Osteoblast (primary cell): ENCODE data around the gene ACSF3. TPM values are rescaled to one million over a fixed set of nuclear protein-coding genes. Genes with fewer than 3 reads are reported as not detected.
A peak's percentile ranks its signal among the peaks of the same experiment; 100 is the strongest.

Experiments used
- DNase-seq: peaks from one replicate; pipeline ENCODE4 v3.0.0; 2011; ENCODE audit warnings: low spot score, mixed read lengths; ENCODE audit not compliant: insufficient read length; ENCODE audit errors: missing footprints
- H2AFZ ChIP-seq: 2 replicates; pipeline ENCODE4 v1.6.0; 2011; ENCODE audit warnings: mild to moderate bottlenecking, low read length
- H3K27ac ChIP-seq: 2 replicates; pipeline ENCODE4 v1.5.1; 2011; ENCODE audit warnings: mild to moderate bottlenecking, low read depth, low read length, moderate library complexity
- H3K27me3 ChIP-seq: 2 replicates; pipeline ENCODE4 v1.6.0; 2012; ENCODE audit warnings: mild to moderate bottlenecking, control low read depth, inconsistent platforms, low read length, moderate library complexity; ENCODE audit not compliant: insufficient read depth
- H3K36me3 ChIP-seq: 2 replicates; pipeline ENCODE4 v1.5.1; 2011; ENCODE audit warnings: mild to moderate bottlenecking, low read length, control low read depth, moderate library complexity; ENCODE audit not compliant: insufficient read depth
- H3K4me1 ChIP-seq: 2 replicates; pipeline ENCODE4 v1.5.1; 2011; ENCODE audit warnings: mild to moderate bottlenecking, low read length, control low read depth, moderate library complexity; ENCODE audit not compliant: insufficient read depth
- H3K4me2 ChIP-seq: 2 replicates; pipeline ENCODE4 v1.6.0; 2011; ENCODE audit warnings: mild to moderate bottlenecking, low read length; ENCODE audit not compliant: insufficient read depth
- H3K4me3 ChIP-seq: fragments of 200-600 bp; sonication (generic); 3 replicates; pipeline ENCODE4 v1.5.1; 2012; ENCODE audit warnings: mild to moderate bottlenecking, low read length, inconsistent platforms; ENCODE audit not compliant: insufficient read depth
- H3K79me2 ChIP-seq: 2 replicates; pipeline ENCODE4 v1.6.0; 2012; ENCODE audit warnings: mild to moderate bottlenecking, low read length, control low read depth, inconsistent platforms; ENCODE audit not compliant: insufficient read depth
- H3K9me3 ChIP-seq: 2 replicates; pipeline ENCODE4 v1.5.1; 2011; ENCODE audit warnings: low read depth, low read length, control low read depth
- H4K20me1 ChIP-seq: 2 replicates; pipeline ENCODE4 v1.6.0; 2012; ENCODE audit warnings: mild to moderate bottlenecking, low read length, control low read depth; ENCODE audit not compliant: insufficient read depth
- total RNA-seq: library from RNA; depleted of rRNA; stranded (reverse); fragments of >200 nt; gene quantifications from 2 replicates; pipeline ENCODE4 v1.2.3, GENCODE V29; 2012
- TF ChIP-seq, protein P1 (sequence below): IDR thresholded peaks from 2 replicates; pipeline ENCODE4 v1.5.1; 2011; ENCODE audit warnings: mild to moderate bottlenecking, low read depth, low read length, moderate library complexity; ENCODE audit errors: extremely low read depth

The ACSF3 gene
- total RNA-seq, 1 donor: 29.3 TPM

GRCh38 chr16:89135971-89136765 lies 42.5 kb downstream of the ACSF3 start:
- H3K36me3 ChIP-seq: peaks cover 23% of the 10 kb centered on the region
- no peaks in the 10 kb centered on the region for H3K27me3 ChIP-seq
- no peaks in the 10 kb centered on the region for H4K20me1 ChIP-seq
- H3K4me3 ChIP-seq: no peak overlapping the region
- no peak overlapping the region for H3K4me2 ChIP-seq
- no peak overlapping the region for H3K27ac ChIP-seq
- TF ChIP-seq, protein P1, sequence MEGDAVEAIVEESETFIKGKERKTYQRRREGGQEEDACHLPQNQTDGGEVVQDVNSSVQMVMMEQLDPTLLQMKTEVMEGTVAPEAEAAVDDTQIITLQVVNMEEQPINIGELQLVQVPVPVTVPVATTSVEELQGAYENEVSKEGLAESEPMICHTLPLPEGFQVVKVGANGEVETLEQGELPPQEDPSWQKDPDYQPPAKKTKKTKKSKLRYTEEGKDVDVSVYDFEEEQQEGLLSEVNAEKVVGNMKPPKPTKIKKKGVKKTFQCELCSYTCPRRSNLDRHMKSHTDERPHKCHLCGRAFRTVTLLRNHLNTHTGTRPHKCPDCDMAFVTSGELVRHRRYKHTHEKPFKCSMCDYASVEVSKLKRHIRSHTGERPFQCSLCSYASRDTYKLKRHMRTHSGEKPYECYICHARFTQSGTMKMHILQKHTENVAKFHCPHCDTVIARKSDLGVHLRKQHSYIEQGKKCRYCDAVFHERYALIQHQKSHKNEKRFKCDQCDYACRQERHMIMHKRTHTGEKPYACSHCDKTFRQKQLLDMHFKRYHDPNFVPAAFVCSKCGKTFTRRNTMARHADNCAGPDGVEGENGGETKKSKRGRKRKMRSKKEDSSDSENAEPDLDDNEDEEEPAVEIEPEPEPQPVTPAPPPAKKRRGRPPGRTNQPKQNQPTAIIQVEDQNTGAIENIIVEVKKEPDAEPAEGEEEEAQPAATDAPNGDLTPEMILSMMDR: no peak
- DNase-seq: peak; percentile 79
- no peaks in the 10 kb centered on the region for H3K79me2 ChIP-seq
- H3K4me1 ChIP-seq: no peaks in the 10 kb centered on the region
- no peaks in the 10 kb centered on the region for H3K9me3 ChIP-seq
- no peak overlapping the region for H2AFZ ChIP-seq

DNA sequence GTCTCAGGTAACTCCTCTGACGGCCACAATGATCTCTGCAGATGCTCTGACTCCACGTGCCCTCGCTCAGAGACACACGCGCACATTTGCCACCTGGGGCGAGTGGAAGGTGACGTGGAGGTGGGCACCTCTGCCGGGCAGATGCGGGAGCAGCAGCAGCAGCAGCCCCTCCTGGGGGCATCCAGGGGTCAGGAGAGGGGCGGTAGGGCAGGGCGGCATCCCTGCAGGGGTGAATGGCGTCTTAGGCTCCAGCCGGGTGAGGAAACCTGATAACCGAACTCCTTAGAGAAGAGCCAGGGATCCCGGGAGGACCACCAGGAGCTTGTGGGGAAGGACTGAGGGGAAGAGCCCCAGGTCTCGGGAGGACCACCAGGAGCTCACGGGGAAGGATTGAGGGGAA lies 43.3 kb downstream of the ACSF3 start:
- DNase-seq: peak; percentile 31
- Histone ChIP-seq H3K4me2 (no peak overlapping the region), H3K4me3 (no peak overlapping the region)

DNA sequence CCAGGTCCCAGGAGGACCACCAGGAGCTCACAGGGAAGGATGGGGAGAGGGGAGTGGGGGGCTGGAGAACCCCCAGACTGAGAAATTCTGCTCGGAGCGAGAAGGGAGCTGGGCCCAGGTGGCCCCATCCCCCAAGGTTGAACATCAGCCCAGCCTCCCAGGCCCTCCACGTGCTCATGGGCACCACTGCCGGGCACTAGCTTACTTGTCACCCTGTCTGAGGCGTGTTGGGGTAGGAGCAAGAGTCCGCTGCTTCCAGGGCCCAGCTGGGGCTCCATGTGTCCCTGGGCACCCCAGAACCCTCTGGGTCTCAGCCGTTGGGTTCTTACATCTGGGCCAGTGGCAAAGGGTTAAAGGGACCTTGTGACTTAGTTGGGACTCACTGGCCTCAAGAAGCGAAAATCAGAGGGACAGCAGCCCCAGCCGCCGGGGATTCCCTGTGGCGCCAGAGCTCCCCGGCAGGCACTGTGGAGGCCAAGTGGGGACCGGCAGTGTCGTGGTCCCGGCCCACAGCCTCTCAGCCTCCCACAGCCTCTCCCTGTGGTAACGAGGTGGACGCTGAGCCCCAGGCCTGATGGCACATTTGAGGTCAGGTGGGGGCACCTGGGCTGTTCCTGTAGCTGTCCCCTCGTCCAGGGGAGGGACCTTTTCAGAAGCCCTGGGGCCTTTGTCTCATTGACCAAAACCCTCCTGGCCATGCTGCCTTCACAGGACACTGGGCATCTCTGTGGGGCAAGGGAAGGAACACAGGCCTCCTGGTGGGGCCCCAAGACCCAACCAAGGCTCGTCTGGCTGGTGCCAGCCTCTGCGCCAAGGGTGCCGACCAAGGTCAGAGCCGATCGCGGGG lies 44.2 kb downstream of the ACSF3 start:
- no peaks in the 10 kb centered on the region for H3K9me3 ChIP-seq
- H3K79me2 ChIP-seq: no peaks in the 10 kb centered on the region
- peak; percentile 77 for DNase-seq
- peaks cover 6% of the 10 kb centered on the region for H4K20me1 ChIP-seq
- TF ChIP-seq, protein P1: no peak
- H3K27ac ChIP-seq: no peak overlapping the region
- H3K4me3 ChIP-seq: no peak overlapping the region
- peaks cover 19% of the 10 kb centered on the region for H3K36me3 ChIP-seq
- H3K4me2 ChIP-seq: no peak overlapping the region
- H2AFZ ChIP-seq: no peak overlapping the region
- H3K4me1 ChIP-seq: no peaks in the 10 kb centered on the region
- no peaks in the 10 kb centered on the region for H3K27me3 ChIP-seq

More for the DNA sequence above, 43.3 kb downstream of the ACSF3 start:
- H3K27ac ChIP-seq: no peak overlapping the region
- no peaks in the 10 kb centered on the region for H3K79me2 ChIP-seq
- H3K4me1 ChIP-seq: no peaks in the 10 kb centered on the region
- H3K27me3 ChIP-seq: no peaks in the 10 kb centered on the region
- TF ChIP-seq, protein P1: no peak
- no peak overlapping the region for H2AFZ ChIP-seq
- no peaks in the 10 kb centered on the region for H3K9me3 ChIP-seq
- peaks cover 20% of the 10 kb centered on the region for H3K36me3 ChIP-seq
- no peaks in the 10 kb centered on the region for H4K20me1 ChIP-seq

GRCh38 chr16:89138513-89138795 lies 44.8 kb downstream of the ACSF3 start:
- Histone ChIP-seq H3K4me1 (no peaks in the 10 kb centered on the region), H4K20me1 (peaks cover 9% of the 10 kb centered on the region), H3K4me2 (no peak overlapping the region), H3K9me3 (no peaks in the 10 kb centered on the region), H2AFZ (no peak overlapping the region), H3K79me2 (no peaks in the 10 kb centered on the region), H3K27ac (no peak overlapping the region), H3K4me3 (no peak overlapping the region), H3K36me3 (peaks cover 14% of the 10 kb centered on the region), H3K27me3 (no peaks in the 10 kb centered on the region)
- DNase-seq: peak; percentile 82
- TF ChIP-seq, protein P1: no peak
